Measurements from ENCODE around the gene GIGYF2.
A peak's percentile ranks its signal among the peaks of the same experiment; 100 is the strongest.
"Not testable (repeated sequence)": the region's sequence is repeated elsewhere in the genome, so short reads cannot be mapped to it uniquely, and the experiment has no call there.

Gene GIGYF2

GRCh38 chr2:232697059-232697806 lies at the start of gene GIGYF2:
Gene GIGYF2 (plus strand): TSS chr2:232697331. CDS start chr2:232735198, 37,867 bp downstream.
- peak; percentile 96 for DNase-seq (ENCODE audit: low spot score)

GRCh38 chr2:232649033-232649432 lies 48.1 kb upstream of the GIGYF2 start:
- no peak for DNase-seq (ENCODE audit: low spot score)

- no peak for DNase-seq (ENCODE audit: low spot score)
These were observed 44.7 kb upstream of the GIGYF2 start for GRCh38 chr2:232652505-232652851.

- DNase-seq (ENCODE audit: low spot score): no peak
These were observed 43.7 kb upstream of the GIGYF2 start for GRCh38 chr2:232653441-232653840.

- no peak for DNase-seq (ENCODE audit: low spot score)
These were observed 41.7 kb upstream of the GIGYF2 start for GRCh38 chr2:232655392-232655791.

- no peak for DNase-seq (ENCODE audit: low spot score)
These were observed 38.8 kb upstream of the GIGYF2 start for GRCh38 chr2:232658217-232658785.

GRCh38 chr2:232659359-232659758 lies 37.8 kb upstream of the GIGYF2 start:
- no peak for DNase-seq (ENCODE audit: low spot score)

GRCh38 chr2:232662486-232663260 lies 34.5 kb upstream of the GIGYF2 start:
- no peak for DNase-seq (ENCODE audit: low spot score)

- no peak for DNase-seq (ENCODE audit: low spot score)
These were observed 30.9 kb upstream of the GIGYF2 start for GRCh38 chr2:232666051-232666805.

GRCh38 chr2:232667989-232668583 lies 29.0 kb upstream of the GIGYF2 start:
- peak; percentile 87 for DNase-seq (ENCODE audit: low spot score)

GRCh38 chr2:232668805-232669444 lies 28.2 kb upstream of the GIGYF2 start:
- DNase-seq (ENCODE audit: low spot score): peak; percentile 50

- DNase-seq (ENCODE audit: low spot score): no peak
These were observed 24.5 kb upstream of the GIGYF2 start for GRCh38 chr2:232672588-232672987.

- no peak for DNase-seq (ENCODE audit: low spot score)
These were observed 22.6 kb upstream of the GIGYF2 start for GRCh38 chr2:232674491-232674890.

GRCh38 chr2:232675381-232675780 lies 21.8 kb upstream of the GIGYF2 start:
- DNase-seq (ENCODE audit: low spot score): no peak

- no peak for DNase-seq (ENCODE audit: low spot score)
These were observed 17.1 kb upstream of the GIGYF2 start for GRCh38 chr2:232680006-232680405.

GRCh38 chr2:232681527-232681926 lies 15.6 kb upstream of the GIGYF2 start:
- no peak for DNase-seq (ENCODE audit: low spot score)

- no peak for DNase-seq (ENCODE audit: low spot score)
These were observed 13.8 kb upstream of the GIGYF2 start for GRCh38 chr2:232683368-232683767.

- not testable (repeated sequence) for DNase-seq (ENCODE audit: low spot score)
These were observed 11.7 kb upstream of the GIGYF2 start for GRCh38 chr2:232685391-232685790.

- DNase-seq (ENCODE audit: low spot score): no peak
These were observed 9.6 kb upstream of the GIGYF2 start for GRCh38 chr2:232687382-232688160.

GRCh38 chr2:232688201-232688600 lies 8.9 kb upstream of the GIGYF2 start:
- DNase-seq (ENCODE audit: low spot score): no peak
